HG02840 (cell line): ENCODE data around the gene KEAP1.
"Not testable (repeated sequence)": the region's sequence is repeated elsewhere in the genome, so short reads cannot be mapped to it uniquely, and the experiment has no call there.

Source experiments
- ATAC-seq: cut with Tn5 transposase; IDR thresholded peaks from one replicate; pipeline ENCODE4 v1.9.1; 2021; ENCODE audit warnings: mild to moderate bottlenecking, moderate library complexity, moderate number of reproducible peaks; ENCODE audit not compliant: unreplicated experiment, low FRiP score

Gene KEAP1

DNA sequence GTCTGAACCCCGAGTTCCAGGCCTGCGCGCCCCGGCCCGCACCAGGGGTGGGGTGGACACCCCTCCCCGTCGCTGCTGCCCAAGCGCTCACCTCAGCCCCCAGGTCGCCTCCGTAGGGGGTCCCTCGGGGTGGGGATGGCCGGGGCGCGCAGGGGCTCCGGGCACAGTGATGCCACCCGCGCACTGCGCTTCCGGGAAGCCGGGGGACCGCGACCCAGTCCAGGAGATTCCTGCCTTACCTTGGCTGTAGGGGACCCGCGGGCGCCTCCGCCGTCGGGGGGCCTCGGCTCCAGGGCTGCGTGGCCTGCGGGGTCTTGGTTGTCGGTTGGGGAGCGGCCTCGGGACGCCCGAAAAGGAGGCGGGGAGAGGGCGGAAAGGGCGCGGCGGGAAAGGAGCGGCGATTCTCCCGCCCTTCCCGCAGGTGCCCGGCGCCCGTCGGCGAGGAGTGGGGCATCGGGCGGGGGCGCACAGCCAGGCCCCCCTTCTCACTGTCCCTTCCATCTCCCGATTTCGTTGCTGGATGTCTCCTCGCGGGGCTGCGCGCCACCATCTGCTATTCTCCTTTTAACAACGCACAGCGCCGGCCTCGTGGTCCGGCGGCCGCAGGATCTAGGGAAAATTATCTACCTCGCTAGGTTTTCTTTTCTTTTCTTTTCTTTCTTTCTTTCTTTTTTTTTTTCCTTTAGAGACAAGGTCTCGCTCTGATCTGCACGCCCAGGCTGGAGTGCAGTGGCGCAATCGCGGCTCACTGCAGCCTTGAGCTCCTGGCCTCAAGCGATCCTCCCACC lies at the start of gene KEAP1:
KEAP1 (minus strand) TSS at position 355 of the 788 bp plus-strand sequence. CDS start 3,323 bp downstream, outside the sequence.
- peak; percentile 41 for ATAC-seq

DNA sequence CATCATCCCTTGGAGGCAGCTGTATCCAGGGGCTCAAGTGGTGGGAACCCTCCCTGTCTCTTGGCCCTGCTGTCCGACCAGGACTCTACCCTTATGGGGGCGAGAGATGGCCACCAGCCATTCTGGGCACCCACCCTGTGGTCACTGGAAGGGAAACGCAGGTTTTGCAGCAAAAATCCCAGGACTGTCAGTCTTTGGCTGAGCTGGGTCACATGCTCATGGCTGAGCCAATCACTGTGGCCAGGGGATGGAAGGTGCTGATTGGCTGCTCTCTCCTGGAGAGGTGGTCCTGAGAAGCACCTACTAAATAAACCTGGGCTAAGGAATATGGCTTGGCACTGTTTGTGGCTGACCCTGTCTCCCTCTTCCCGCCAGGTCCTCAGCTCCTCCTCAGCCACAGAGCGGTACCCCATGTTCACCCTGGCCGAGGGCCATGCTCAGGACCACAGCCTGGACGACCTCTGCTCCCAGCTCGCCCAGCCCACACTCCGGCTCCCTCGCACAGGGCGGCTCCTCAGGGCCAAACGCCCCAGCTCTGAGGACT lies 49.4 kb upstream of the KEAP1 start:
- no peak for ATAC-seq

DNA sequence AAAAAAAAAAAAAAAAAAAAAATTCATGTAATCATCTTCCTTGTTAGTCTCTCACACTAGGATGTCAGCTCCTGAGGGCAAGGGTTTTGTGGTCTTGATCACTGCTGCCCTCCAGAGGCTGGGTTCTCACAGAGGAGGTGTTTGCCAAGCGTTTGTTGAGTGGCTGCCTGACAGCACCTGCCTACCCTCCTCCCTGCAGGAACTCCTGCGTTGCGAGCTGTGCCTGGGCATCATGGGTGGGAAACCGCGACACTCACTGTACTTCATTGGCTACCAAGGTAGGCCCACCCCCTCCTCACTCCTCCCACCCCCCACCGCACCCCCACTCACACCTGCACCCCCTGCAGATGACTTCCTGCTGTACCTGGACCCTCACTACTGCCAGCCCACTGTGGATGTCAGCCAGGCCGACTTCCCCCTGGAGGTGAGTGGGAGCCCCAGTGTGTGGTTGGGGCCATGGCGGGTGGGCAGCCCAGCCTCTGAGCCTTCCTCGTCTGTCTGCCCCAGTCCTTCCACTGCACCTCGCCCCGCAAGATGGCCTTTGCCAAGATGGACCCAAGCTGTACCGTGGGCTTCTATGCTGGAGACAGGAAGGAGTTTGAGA lies 48.6 kb upstream of the KEAP1 start:
- ATAC-seq, result no peak

DNA sequence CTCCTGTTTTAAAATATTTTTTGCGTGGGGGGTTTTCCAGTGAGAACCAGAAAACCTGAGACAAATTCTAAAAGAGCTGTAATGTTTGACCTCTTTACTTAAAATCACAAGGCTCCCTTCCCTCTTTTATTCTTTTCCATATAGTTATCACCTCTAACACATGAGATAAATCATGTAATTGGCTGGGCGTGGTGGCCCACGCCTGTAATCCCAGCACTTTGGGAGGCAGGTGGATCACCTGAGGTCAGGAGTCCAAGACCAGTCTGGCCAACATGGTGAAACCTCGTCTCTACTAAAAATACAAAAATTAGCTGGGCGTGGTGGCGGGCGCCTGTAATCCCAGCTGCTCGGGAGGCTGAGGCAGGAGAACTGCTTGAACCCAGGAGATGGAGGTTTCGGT lies 47.9 kb upstream of the KEAP1 start:
- not testable (repeated sequence) for ATAC-seq

DNA sequence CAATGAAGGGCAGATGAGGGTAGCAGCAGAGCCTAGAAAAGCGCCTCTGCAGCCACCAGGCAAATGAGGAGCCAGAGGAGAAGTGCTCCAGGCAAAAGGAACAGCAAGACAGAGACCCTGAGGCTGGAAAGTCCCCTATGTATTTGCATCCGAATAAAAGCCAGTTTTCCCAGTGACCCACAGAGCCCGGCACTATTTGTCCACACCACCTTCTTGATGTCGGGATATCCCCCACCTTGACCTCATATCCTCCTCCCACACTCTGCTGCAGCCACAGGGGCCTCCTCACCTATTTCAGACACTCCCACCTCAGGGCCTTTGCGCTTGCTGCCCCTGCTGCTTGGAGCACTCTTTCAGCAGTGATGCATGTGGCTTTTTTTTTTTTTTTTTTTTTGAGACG lies 47.2 kb upstream of the KEAP1 start:
- no peak for ATAC-seq

DNA sequence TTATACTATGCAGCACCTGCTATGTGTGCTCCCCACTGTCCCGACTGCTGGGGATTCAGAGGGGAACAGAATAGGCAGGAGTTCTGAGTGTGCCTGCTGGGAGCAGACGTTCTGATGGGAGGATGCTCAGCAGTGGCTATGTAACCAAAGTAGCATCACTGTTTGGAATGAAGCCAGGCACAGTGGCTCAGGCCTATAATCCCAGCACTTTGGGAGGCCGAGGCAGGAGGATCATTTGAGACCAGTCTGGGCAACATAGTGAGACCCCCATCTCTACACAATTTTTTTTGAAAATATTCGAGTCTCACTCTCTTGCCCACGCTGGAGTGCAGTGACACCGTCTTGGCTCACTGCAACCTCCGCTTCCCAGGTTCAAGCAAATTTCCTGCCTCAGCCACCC lies 46.6 kb upstream of the KEAP1 start:
- ATAC-seq, result no peak

DNA sequence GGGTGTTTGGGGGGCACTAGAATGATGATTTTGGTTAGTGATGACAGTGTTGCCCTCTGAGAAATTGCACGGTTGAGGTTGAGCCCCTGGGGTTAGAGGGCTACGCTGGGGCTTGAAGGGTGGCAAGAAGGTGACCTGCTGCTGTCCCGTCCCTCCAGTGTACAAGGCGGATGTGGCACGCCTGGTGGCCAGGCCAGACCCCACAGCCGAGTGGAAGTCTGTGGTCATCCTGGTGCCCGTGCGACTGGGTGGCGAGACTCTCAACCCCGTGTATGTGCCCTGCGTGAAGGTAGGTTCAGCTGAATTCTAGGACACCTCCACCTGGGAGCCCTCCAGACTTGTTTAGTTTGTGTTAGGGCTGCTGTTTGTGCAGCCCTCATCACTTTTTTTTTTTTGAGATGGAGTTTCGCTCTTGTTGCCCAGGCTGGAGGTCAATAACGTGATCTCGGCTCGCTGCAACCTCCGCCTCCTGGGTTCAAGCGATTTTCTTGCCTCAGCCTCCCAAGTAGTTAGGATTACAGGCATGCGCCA lies 45.7 kb upstream of the KEAP1 start:
- no peak for ATAC-seq

DNA sequence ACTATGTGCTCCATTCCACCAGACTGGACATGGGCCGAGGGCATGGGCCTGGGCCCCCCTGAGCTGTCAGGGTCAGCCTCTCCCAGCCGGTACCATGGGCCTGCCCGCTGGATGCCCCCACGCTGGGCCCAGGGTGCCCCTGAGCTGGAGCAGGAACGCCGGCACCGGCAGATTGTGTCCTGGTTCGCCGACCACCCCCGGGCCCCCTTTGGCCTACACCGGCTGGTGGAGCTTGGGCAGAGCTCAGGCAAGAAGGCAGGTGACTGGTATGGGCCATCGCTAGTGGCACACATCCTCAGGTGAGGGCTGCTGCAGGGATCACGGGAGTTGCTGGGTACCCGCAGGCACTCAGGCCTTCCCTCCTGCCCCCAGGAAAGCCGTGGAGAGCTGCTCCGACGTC lies 43.7 kb upstream of the KEAP1 start:
- no peak for ATAC-seq

DNA sequence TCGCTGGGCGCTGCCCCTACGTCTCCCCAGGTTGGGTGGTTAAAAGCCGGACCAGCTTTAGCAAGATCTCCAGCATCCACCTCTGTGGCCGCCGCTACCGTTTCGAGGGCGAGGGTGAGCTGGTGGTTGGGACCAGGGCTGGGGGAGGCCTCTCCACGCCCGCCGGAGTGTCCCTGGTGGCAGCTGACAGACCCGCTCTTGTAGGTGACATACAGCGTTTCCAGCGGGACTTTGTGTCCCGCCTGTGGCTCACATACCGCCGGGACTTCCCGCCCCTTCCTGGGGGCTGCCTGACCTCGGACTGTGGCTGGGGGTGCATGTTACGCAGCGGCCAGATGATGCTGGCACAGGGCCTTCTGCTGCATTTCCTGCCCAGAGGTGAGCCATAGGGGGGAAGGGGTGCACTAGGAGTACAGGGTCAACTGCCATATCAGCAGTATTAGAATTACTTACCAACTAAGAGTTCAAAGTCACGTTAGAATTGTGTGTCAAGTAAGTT lies 41.6 kb upstream of the KEAP1 start:
- ATAC-seq, result no peak

DNA sequence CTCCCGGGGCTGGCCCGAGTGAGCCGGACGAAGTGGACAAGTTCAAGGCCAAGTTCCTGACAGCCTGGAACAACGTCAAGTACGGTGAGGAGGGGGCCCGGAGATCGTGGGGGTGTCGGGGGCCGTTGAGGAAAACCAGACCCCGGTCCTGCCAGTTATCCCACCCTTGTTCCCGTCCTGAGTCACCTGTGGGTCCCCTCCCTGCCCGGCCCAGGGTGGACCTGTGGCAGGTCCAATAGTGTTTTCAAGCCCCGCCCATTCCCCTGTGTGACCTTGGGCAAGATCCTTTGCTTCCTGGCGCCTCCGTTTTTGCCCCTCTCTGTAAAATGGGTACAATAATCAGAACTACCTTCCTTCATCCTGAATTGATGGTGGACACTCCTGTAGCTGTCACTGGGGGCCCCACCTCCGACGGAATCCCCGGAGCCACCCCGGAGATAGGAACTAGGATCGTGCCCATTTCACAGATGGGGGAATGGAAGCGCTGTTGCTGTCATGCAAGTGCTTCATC lies 41.1 kb upstream of the KEAP1 start:
- no peak for ATAC-seq

DNA sequence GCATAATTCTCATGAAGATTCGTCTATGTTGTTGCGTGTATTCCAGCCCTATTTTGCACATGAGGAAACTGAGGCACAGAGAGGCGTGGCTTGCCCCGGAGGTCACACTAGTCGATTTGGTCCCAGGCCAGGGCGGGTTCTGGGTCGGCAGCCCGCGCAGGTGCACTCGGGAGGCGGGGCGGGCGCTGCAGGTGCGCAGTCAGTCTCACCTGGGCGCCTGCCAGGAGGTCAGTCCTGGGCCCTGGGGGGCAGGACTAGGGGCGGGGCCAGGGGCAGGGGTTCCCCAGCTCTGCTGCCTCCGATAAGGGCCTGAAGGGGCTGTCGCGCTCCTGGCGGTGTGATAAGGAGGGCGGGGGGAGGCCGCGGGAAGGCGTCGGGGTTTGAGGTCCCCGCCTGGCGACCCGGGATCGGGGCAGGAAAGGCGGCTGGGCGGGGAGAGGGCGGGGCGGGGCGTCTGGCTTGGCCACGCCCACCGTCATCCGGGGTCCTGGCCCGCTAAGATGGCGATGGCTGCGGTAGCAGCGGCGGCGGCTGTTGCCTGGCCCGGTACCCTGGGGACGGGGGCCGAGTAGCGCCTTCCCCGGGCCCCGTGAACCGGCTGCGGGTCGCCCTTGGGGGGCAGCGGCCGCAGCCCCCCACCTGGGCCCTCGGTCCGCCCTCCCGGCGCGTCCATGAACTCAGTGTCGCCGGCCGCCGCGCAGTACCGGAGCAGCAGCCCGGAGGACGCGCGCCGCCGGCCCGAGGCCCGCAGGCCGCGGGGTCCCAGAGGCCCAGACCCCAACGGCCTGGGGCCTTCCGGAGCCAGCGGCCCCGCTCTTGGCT lies 40.5 kb upstream of the KEAP1 start, which contains the start of gene ATG4D:
ATG4D (plus strand) TSS at position 485 of the 822 bp plus-strand sequence; CDS start at position 672, 187 bp downstream.
- peak; percentile 65 for ATAC-seq

DNA sequence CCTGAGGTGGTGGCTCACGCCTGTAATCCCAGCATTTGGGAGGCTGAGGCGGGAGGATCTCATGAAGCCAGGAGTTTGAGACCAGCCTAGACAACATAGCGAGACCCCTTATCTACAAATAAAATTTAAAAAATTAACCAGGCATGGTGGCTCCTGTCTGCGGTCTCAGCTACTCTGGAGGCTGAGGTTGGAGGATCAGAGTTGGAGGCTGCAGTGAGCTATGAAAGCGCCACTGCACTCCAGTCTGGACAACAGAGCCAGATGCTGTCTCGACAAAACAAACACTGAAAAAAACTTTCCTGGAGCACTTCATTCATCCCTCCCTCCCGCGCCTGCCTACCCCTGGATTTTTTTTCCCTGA lies 39.9 kb upstream of the KEAP1 start:
- ATAC-seq, result no peak

DNA sequence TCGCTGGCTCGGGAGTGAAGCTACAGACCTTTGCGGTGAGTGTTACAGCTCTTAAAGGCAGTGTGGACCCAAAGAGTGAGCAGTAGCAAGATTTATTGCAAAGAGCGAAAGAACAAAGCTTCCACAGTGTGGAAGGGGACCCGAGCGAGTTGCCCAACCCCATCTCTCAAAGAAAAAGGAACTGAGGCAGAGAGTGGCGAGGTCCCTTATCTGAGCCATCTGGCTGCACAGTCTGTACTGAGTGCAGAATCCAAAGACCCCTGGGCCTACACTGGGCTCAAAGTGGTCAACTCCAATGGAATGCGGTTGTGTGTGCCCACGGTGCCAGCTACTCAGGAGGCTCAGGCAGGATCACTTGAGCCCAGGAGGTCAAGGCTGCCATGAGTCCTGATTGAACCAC lies 35.9 kb upstream of the KEAP1 start:
- ATAC-seq, result not testable (repeated sequence)

DNA sequence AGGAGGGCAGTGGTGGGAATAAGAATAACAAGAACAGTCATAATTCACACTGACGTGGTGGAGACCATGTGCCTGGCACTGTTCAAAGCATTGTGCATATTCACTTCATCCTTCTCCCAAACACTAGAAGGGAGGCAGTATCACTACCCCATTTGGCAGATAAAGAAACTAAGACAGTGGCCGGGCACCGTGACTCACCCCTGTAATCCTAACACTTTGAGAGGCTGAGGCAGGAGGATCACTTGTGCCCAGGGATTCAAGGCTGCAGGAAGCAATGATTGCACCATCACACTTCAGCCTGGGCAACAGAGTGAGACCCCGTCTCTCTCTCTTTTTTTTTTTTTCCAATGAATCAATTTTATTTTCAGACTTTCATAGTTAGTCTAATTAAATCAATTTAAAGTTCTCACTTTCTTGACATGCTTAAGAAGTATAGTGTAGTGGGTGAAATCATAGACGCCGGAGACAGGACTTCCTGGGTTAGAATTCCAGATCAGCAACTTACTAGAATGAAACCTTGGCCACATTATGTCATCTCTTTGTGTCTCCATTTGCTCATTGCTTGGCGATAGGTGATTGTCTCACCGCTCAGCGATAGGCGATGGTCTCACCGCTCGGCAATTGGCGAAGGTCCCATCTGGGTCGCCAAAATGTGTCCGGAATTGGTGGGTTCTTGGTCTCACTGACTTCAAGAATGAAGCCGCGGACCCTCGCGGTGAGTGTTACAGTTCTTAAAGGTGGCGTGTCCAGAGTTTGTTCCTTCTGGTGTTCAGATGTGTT lies 35.2 kb upstream of the KEAP1 start:
- no peak for ATAC-seq

DNA sequence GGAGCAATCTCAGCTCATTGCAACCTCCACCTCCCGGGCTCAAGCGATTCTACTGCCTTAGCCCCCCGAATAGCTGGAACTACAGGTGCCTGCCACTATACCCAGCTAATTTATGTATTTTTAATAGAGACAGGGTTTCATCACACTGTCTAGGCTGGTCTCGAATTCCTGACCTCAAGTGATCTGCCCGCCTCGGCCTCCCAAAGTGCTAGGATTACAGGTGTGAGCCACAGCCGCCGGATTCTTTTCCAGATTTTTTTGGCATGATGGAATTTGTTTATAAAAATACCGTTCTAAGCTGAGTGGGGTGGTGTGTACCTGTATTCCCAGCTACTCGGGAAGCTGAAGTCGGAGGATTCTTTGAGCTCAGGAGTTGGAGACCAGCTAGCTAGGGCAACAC lies 34.5 kb upstream of the KEAP1 start:
- ATAC-seq, result no peak

DNA sequence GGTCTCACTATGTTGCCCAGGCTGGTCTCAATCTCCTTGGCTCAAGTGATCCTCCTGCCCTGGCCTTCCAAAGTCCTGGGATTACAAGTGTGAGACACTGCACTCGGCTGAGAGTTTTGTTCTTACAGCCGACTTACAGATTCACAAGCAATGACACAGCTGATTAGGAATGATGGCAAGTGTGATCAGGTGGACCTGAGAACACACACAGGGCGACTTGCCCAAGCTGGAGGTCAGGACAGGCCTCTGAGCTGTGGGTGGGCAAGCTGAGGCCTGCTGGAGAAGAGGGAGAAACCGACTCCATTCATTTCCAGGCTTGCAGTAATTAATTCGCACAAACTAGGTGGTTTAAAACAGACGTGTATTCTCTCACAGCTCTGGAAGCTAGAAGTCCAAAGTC lies 32.5 kb upstream of the KEAP1 start:
- no peak for ATAC-seq

DNA sequence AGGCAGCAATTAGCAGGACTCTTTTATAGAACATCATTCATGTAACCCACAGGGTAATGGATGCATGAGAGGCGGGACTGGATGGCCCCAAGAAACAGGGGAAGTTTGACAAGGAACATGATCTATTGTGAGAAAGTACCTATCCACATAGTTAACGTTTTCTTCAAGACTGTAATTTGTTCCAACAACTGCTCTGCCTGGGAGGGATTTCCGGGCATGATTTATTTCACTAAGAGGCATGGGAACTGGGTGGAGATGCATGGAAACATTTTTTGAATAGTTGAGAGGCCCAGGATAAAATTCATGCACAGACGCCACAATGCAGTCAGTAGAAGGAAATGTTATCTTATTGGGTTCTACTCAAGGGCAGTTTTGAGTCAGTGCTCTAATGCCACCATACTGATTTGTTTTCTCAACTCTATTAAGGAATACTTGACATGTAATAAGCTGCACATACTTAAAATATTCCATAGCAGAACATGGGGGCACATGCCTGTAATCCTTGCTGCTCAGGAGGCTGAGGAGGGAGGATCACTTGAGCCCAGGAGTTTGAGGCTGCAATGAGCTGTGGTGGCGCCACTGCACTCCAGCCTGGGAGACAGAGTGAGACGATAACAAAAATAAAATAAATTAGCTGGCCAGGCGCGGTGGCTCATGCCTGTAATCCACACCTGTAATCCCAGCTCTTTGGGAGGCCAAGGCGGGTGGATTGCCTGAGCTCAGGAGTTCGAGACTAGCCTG lies 30.7 kb upstream of the KEAP1 start:
- ATAC-seq, result no peak

DNA sequence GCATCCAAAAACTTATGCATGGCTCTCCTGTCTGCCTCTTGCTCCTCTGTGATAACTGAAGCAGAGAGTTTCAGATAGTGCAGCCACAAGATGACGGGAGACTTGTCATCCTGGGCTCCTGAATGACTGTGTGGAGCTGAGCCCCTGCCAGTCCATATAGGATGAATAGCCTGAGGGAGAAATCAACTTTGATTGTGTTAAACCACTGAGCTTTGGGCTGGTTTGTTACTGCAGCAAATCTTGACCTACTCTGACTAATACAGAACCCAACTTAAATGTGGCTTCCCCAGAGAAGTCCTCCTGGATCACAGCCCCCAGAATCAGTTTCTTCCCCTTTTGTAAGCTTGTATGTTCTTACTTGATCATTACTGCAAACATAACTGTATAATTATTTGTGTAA lies 29.3 kb upstream of the KEAP1 start:
- no peak for ATAC-seq

DNA sequence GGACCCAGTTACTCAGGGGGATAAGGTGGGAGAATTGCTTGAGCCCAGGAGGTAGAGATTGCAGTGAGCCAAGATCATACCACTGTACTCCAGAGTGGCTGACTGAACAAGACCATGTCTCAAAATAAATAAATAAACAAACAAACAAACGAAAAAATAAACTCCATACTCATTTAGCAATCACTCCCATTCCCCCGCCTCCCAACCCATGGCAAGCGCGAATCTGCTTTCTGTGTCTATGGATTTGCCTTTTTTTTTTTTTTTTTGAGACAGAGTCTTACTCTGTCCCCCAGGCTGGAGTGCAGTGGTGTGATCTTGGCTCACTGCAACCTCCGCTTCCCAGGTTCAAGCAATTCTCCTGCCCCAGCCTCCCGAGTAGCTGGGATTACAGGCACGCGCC lies 23.7 kb upstream of the KEAP1 start:
- not testable (repeated sequence) for ATAC-seq
